ENCODE results near the gene CFB.
A peak's percentile ranks its signal among the peaks of the same experiment; 100 is the strongest.

- no peak for TF ChIP-seq CTCF (IDR thresholded peaks at IDR 0.05)
- TF ChIP-seq POLR2A (IDR thresholded peaks at IDR 0.05), result peak in 1 of 2 donors; percentile 7
Measured at GRCh38 chr6:31898383-31899011, 47.4 kb upstream of the CFB start.
